Activated CD8-positive, alpha-beta memory T cell treated with anti-CD3 and anti-CD28 coated beads, Interleukin-2, amount 50 U/mL, for 24 hours (primary cell): ENCODE measurements around the gene PAFAH1B1.

Experiments
- DNase-seq: peaks from one replicate; pipeline ENCODE4 v3.0.0-alpha.2; 2020; ENCODE audit errors: extremely low read depth

PAFAH1B1 gene

DNA sequence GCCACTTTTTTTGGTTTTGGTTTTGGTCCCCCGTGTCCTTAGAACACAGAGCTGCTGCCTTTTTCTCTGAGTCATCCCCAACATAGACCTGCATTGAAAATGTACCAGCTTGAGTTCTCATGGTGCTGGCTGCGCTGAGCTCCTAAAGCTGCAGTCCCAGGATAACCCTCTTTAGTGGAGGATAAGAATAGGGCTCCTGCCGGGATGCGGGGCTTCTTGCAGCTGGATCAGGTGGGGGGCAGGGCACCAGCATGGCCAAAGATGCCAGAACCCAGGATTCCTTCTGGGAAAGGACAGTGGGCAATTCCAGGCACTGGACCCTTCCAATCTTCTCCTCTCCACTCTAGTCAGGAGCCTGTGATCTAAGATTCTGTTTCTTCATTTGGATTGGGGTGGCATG is 126.4 kb downstream of the PAFAH1B1 start:
- DNase-seq: no peak

DNA sequence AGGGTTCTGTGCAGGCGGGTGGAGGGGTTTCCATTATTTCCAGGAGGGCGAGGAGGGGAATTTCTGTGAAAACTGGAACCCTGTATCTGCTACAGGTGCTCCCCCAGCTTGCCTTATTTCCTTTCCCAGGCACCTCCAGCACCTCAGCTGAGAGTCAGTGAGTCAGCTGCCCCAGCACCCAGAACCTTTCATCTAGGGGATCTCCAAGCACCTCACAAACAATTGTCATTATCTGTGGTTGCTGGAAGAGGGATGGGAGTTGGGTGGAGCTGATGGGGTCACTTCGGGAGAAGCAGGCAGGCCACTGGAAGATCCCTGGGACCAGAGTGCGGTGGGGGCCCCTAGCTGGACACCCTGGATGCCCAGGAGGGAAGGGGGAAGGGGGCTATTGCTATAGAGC is 128.1 kb downstream of the PAFAH1B1 start:
- no peak for DNase-seq

DNA sequence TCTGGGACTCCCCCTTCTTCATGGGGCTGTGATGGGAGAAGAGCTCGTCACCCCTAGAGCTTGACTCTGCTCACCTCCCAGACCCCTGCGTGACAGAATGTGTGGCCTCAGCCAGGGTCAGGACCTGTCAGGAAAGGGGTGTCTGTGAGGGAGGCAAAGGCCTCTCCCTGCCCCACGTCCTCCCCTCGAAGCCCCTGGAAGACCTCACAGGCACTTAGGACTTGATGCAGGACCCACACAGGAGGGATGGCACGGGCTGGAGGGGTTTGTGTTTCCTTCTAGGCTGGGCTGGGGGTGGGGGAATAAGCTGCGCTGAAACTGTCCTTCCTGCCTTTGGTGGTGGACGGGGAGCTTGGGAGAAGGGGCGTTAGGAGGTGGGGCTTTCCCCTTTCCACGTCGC is 129.2 kb downstream of the PAFAH1B1 start:
- DNase-seq: no peak

- DNase-seq: no peak
Measured at GRCh38 chr17:2723505-2723996, 130.1 kb downstream of the PAFAH1B1 start.

DNA sequence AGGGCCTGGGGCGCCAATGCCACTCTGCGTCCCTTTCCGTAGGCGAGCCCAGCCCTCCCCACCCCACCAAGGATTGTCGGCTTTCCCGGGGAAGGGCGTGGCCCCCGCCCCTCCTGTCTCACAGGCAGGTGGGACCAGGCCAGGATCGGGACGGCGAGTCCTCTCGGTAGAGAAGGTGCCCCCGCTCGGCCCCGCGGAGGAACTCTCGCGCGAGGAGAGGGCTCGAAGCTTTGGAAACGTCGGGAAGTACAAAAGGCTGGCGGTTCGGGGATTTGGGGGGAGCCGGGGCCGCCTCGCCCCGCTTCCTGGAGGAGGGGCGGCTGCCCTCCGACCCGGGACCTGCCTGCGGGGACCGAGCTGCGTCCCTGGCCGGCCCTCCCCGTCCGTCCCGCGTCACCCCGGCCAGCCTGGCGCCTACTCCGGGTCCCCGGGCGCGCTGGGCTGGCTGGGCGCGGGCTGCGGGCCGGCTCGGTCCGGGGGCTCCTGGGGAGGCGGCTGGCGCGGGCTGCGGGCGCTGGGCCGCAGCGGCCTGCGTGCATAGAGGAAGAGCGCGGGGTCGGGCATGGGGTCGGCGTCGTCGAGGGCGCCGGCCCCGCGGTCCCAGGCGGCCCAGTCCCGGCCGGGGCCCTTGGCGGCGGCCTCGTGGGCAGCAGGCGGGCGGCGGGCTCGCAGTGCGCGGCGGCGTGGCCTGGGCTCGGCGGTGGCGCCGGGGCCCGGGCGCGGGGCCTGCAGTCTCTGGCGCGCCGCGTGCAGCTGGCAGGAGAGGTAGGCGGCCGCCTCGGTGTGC is 130.7 kb downstream of the PAFAH1B1 start:
- no peak for DNase-seq

GRCh38 chr17:2724784-2725164 is 131.3 kb downstream of the PAFAH1B1 start:
- DNase-seq: no peak

DNA sequence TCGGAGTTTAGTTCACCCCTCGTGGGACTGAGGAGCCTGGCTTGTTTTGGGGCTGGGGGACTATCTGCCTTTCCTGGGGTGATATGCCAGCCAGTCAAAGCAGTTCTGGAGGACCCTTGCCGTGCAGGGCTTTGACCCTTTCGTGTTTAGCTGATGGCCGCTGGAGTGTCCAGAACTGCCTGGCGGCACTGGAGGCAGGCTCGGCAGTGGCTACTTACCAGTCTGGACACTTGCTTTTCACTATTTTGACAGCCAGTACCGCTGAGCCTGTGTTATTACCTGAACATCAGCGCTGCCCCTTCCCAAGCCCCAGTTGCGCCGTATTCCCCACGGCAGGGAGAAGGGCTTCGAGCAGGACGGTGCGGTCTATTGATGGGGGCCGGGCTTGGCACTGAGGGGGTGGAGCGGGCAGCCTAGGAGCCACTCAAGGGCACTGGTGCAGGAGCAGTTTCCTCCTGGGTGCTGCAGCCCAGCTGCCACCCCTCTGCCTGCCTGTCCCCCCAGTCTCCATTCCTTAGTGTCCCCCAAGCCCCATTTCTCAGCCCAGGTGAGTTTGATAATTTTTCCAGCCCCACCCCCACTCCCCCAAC is 137.4 kb downstream of the PAFAH1B1 start:
- DNase-seq: no peak

DNA sequence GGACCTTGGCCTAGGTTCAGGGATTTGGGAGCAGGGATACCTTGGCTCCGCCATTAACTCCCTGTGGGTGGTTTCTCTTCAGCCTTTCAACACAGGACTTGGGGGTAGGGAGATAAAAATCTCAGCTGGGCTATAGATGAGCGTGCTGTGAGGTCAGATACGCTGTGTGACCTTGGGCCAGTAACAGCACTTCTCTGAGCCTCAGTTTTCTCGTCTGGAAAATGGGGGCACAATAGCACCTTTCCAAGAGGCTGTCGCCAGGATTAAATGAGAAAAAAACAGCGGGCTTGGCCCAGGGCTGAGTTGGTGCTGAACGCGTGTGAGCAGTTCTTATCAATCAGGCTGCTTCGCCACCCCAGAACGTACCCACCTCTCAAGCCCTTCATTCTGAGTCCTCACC is 138.4 kb downstream of the PAFAH1B1 start:
- DNase-seq: no peak

GRCh38 chr17:2734939-2735338 is 141.5 kb downstream of the PAFAH1B1 start:
- no peak for DNase-seq
